SJSA1 (cell line): ENCODE measurements around the gene MTMR11. TPM values are rescaled to one million over a fixed set of nuclear protein-coding genes. Genes with fewer than 3 reads are reported as not detected.
A peak's percentile ranks its signal among the peaks of the same experiment; 100 is the strongest.
"Not testable (repeated sequence)": the region's sequence is repeated elsewhere in the genome, so short reads cannot be mapped to it uniquely, and the experiment has no call there.

Experiments
- DNase-seq, 2 experiments: peaks; one replicate each; pipeline ENCODE4 v3.0.0-alpha.2; 2015 to 2020; ENCODE audit warnings: low spot score in 2 of 2, low read depth in 1 of 2
- H3K27ac ChIP-seq: fragments of 250-450 bp; sonication (Bioruptor Pico); 2 replicates; pipeline ENCODE4 v1.5.1; 2020; ENCODE audit warnings: mild to moderate bottlenecking, moderate library complexity
- H3K27me3 ChIP-seq: fragments of 250-450 bp; sonication (Bioruptor Pico); replicated peaks from 2 replicates; pipeline ENCODE4 v1.5.1; 2020; ENCODE audit warnings: mild to moderate bottlenecking, moderate library complexity
- H3K36me3 ChIP-seq: fragments of 250-450 bp; sonication (Bioruptor Pico); 2 replicates; pipeline ENCODE4 v1.5.1; 2020; ENCODE audit warnings: mild to moderate bottlenecking
- H3K4me1 ChIP-seq: fragments of 250-450 bp; sonication (Bioruptor Pico); replicated peaks from 2 replicates; pipeline ENCODE4 v1.6.1; 2021; ENCODE audit warnings: mild to moderate bottlenecking
- H3K4me3 ChIP-seq: fragments of 250-450 bp; sonication (Bioruptor Pico); 2 replicates; pipeline ENCODE4 v1.5.1; 2020; ENCODE audit warnings: mild to moderate bottlenecking
- H3K9me3 ChIP-seq: fragments of 250-450 bp; sonication (Bioruptor Pico); replicated peaks from 2 replicates; pipeline ENCODE4 v1.5.1; 2020; ENCODE audit warnings: mild to moderate bottlenecking
- total RNA-seq: library from RNA; depleted of rRNA; stranded (reverse); fragments of >200 nt; shearing (Covaris generic); gene quantifications from 2 replicates; pipeline ENCODE4 v1.2.3, GENCODE V29; 2014

The MTMR11 gene
- total RNA-seq, 1 experiment from 2014 or later = 6.4 TPM

DNA sequence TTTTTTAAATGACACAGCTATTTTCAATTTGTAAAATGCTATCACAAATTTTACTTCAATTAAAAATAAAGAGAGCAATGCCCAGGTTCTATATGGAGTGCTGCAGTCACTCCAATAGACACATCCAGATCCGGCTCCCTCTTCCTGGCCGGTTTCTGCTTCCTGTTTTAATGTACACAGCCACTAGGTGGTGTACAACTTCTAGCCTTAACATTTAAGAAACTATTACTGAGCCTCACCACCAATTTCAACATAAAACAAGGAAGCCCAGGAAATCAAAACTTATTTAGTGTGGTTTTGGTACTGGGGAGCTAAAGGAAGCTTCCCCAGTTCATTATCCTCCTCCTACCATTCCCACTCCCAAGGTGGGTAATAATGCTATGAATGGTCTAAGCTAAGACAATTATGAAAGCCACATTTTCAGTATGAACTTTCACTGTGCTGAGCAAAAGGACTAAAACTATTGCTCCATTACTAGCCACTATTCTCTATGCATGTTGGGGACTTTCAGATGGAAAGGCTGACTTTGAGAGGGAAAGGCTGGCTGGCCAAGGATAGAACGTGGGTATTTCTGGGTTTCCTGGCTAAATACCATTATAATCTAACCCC, 25.5 kb upstream of the MTMR11 start:
- no peak overlapping the region for H3K27ac ChIP-seq
- no peaks in the 10 kb centered on the region for H3K4me1 ChIP-seq
- H3K27me3 ChIP-seq = no peaks in the 10 kb centered on the region
- no peaks in the 10 kb centered on the region for H3K9me3 ChIP-seq
- H3K36me3 ChIP-seq = peaks cover 70% of the 10 kb centered on the region
- no peak overlapping the region for H3K4me3 ChIP-seq
- DNase-seq = peak in 1 of 2 experiments; percentile 61

GRCh38 chr1:149957548-149957947, 20.9 kb upstream of the MTMR11 start:
- peaks cover 67% of the 10 kb centered on the region for H3K36me3 ChIP-seq
- H3K4me1 ChIP-seq, H3K4me3 ChIP-seq, H3K27ac ChIP-seq, DNase-seq, H3K9me3 ChIP-seq, H3K27me3 ChIP-seq: not testable (repeated sequence)

DNA sequence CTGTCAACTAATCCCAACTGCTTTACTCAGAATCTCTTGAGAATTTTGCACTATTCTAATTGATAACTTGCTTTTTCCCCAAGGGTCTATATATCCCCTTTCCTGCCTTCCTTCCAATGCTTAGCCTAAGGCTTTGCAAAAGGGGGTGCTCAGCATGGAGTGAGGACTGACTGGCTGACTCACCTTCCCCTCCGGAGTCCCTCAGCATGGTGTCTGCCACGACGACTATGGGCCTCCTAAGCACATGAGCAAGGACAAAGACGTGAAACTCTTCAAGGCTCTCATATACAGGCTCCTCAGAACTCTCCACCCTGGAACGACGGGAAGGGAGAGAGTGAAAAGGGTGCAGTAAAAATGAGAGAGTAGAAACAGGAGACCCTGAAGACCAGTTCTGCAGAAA, 13.2 kb upstream of the MTMR11 start:
- H3K27me3 ChIP-seq = no peaks in the 10 kb centered on the region
- H3K36me3 ChIP-seq = peaks cover 73% of the 10 kb centered on the region
- no peaks in the 10 kb centered on the region for H3K9me3 ChIP-seq
- DNase-seq = no peak
- H3K4me3 ChIP-seq = no peak overlapping the region
- no peaks in the 10 kb centered on the region for H3K4me1 ChIP-seq
- no peak overlapping the region for H3K27ac ChIP-seq

DNA sequence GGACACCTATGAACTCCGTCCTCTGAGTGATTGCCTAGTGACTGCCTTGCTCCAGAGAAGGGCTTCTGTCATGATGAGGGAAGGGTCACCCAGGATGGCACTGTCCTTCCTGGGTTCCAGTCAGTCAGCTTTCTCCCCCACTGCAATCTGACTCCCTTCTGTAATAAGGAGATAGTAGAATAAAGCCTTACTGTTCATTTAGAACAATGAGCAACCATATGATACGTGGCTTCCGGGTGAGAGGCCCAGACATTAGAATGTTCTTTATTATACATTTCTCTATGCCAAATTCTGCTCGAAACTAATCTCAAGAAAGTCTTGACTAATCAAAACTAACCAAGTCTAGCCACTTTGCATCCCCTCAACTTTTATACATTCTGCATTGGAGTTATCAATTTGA, 8.5 kb upstream of the MTMR11 start:
- Histone ChIP-seq H3K36me3 (peaks cover 58% of the 10 kb centered on the region), H3K4me1 (no peaks in the 10 kb centered on the region), H3K4me3 (no peak overlapping the region), H3K27ac (no peak overlapping the region), H3K27me3 (no peaks in the 10 kb centered on the region), H3K9me3 (no peaks in the 10 kb centered on the region)
- DNase-seq = no peak

- no peaks in the 10 kb centered on the region for H3K27me3 ChIP-seq
- DNase-seq = no peak
- H3K9me3 ChIP-seq = no peaks in the 10 kb centered on the region
- no peak overlapping the region for H3K4me3 ChIP-seq
- H3K36me3 ChIP-seq = peaks cover 38% of the 10 kb centered on the region
- peaks cover 19% of the 10 kb centered on the region for H3K4me1 ChIP-seq
- no peak overlapping the region for H3K27ac ChIP-seq
Measured at GRCh38 chr1:149942885-149943284, 6.2 kb upstream of the MTMR11 start.

GRCh38 chr1:149942207-149942606, 5.5 kb upstream of the MTMR11 start:
- H3K4me1 ChIP-seq = peaks cover 26% of the 10 kb centered on the region
- H3K36me3 ChIP-seq = peaks cover 34% of the 10 kb centered on the region
- H3K9me3 ChIP-seq = no peaks in the 10 kb centered on the region
- DNase-seq = no peak
- no peak overlapping the region for H3K27ac ChIP-seq
- no peak overlapping the region for H3K4me3 ChIP-seq
- H3K27me3 ChIP-seq = no peaks in the 10 kb centered on the region

DNA sequence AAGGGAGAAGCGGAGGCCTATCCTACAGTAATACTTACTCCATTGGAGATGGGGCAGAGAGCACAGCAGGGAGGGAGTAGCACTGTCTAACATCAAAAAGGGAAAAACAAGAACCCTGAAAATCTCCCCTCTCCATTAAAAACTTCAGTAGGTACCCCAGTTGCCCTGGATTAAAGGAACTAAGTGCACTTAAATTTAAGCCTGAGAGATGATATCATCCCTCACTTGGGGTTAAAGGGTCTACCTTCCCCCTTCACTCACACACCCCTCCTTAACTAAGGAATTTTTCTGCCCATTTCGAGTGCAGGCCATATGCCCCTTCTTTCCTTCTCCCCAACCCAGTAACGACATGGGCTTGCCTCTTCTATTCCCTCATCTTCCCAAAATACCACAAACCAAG, 3.7 kb upstream of the MTMR11 start:
- Histone ChIP-seq H3K9me3 (no peaks in the 10 kb centered on the region), H3K27ac (no peak overlapping the region)

GRCh38 chr1:149938668-149939003, 2.0 kb upstream of the MTMR11 start:
- H3K4me3 ChIP-seq = peak overlapping the region; percentile 17
- not testable (repeated sequence) for H3K9me3 ChIP-seq, H3K36me3 ChIP-seq, H3K27ac ChIP-seq, H3K27me3 ChIP-seq, DNase-seq
- H3K4me1 ChIP-seq = peaks cover 39% of the 10 kb centered on the region

More for the DNA sequence above, 3.7 kb upstream of the MTMR11 start:
- H3K4me3 ChIP-seq = no peak overlapping the region
- peaks cover 39% of the 10 kb centered on the region for H3K4me1 ChIP-seq
- H3K27me3 ChIP-seq = no peaks in the 10 kb centered on the region
- no peak for DNase-seq
- H3K36me3 ChIP-seq = peaks cover 20% of the 10 kb centered on the region

- H3K4me1 ChIP-seq = peaks cover 39% of the 10 kb centered on the region
- peaks cover 8% of the 10 kb centered on the region for H3K36me3 ChIP-seq
- DNase-seq = no peak
- H3K27me3 ChIP-seq = no peaks in the 10 kb centered on the region
- no peak overlapping the region for H3K27ac ChIP-seq
- H3K9me3 ChIP-seq = no peaks in the 10 kb centered on the region
- H3K4me3 ChIP-seq = no peak overlapping the region
Measured at GRCh38 chr1:149937759-149938158, 1.1 kb upstream of the MTMR11 start.

GRCh38 chr1:149936992-149937705, 470 bp upstream of the MTMR11 start:
- H3K9me3 ChIP-seq = no peaks in the 10 kb centered on the region
- H3K27me3 ChIP-seq = no peaks in the 10 kb centered on the region
- DNase-seq = peak in 1 of 2 experiments; percentile 36
- no peak overlapping the region; the same call in 1 of the 2 replicates for H3K27ac ChIP-seq
- peaks cover 39% of the 10 kb centered on the region for H3K4me1 ChIP-seq
- H3K36me3 ChIP-seq = peaks cover 12% of the 10 kb centered on the region
- peak overlapping the region; percentile 41 for H3K4me3 ChIP-seq

- H3K36me3 ChIP-seq = peaks cover 26% of the 10 kb centered on the region
- H3K4me3 ChIP-seq = no peak overlapping the region
- DNase-seq = no peak
- H3K27ac ChIP-seq = no peak overlapping the region
- no peaks in the 10 kb centered on the region for H3K27me3 ChIP-seq
- no peaks in the 10 kb centered on the region for H3K9me3 ChIP-seq
- H3K4me1 ChIP-seq = peaks cover 42% of the 10 kb centered on the region
Measured at GRCh38 chr1:149934356-149934755, 2.3 kb downstream of the MTMR11 start.

DNA sequence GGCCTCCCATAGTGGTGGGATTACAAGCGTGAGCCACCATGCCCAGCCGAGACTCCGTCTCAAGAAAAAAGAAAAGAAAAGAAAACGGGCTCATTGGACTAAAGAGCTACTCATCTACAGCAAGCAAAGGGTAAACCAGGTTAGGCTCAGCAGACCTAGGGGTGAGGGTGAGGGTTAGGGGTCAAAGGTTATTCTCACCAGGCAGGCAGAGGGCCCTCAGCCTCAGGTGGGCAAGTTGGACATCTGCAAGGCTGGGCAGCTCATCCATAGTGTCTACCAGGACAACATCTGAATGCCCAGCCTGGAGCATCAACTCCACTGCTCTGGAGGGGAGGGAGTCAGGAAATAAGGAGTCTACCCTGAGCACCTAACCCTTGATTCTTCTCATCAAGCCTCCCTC, 3.5 kb downstream of the MTMR11 start:
- Histone ChIP-seq H3K27ac (no peak overlapping the region), H3K27me3 (no peaks in the 10 kb centered on the region), H3K4me1 (peaks cover 38% of the 10 kb centered on the region), H3K9me3 (no peaks in the 10 kb centered on the region), H3K36me3 (peaks cover 29% of the 10 kb centered on the region), H3K4me3 (no peak overlapping the region)
- no peak for DNase-seq

DNA sequence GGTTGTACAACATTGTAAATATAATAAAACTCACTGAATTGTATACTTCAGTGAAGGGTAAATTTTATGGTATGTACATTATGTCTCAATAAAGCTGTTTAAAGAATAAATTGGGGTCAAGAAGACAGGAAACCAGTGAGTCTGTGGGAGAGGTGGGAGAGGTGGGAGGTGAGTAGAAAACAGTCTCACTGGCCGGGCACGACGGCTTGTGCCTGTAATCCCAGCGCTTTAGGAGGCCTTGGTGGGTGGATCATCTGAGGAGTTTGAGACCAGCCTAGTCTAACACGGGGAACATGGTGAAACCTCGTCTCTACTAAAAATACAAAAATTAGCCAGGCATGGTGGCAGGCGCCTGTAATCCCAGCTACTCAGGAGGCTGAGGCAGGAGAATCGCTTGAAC, 4.2 kb downstream of the MTMR11 start:
- no peaks in the 10 kb centered on the region for H3K9me3 ChIP-seq
- peaks cover 29% of the 10 kb centered on the region for H3K36me3 ChIP-seq
- no peak for DNase-seq
- no peak overlapping the region for H3K4me3 ChIP-seq
- no peaks in the 10 kb centered on the region for H3K27me3 ChIP-seq
- peaks cover 32% of the 10 kb centered on the region for H3K4me1 ChIP-seq
- no peak overlapping the region for H3K27ac ChIP-seq

DNA sequence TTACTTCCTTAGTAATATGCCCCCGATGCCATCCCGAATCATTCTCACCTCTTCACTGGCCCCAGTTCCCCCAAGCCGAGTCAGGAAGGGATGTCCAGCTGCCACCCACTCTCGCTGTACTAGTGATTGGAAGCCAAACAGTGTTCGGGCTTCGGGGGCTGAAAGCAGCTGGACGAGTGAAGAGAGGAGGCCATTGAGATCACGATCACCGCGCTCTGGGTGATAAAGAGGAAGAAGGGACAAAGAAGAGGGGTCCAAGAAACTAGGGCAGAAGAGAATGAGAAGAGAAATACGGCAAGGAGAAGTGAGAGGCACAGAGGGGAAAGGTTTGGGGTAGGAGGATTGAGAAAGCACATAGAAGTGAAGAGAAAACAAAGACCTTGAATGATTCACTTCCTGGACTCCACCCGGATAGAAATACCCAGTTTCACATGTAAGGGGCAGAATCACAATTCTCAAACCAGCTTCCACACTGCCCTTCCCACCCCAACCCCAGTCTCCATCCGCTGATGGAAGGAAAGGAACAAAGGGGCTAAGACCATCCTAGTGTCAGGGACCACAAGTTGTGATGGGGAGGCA, 5.4 kb downstream of the MTMR11 start:
- peak overlapping the region; percentile 29; the same call in 1 of the 2 replicates for H3K27ac ChIP-seq
- DNase-seq = no peak
- H3K27me3 ChIP-seq = no peaks in the 10 kb centered on the region
- no peaks in the 10 kb centered on the region for H3K9me3 ChIP-seq
- no peak overlapping the region for H3K4me3 ChIP-seq
- H3K36me3 ChIP-seq = peaks cover 37% of the 10 kb centered on the region
- H3K4me1 ChIP-seq = peaks cover 28% of the 10 kb centered on the region
